Rectal smooth muscle tissue (tissue), 1 donor: ENCODE measurements around the gene SLC36A1.
"Not testable (repeated sequence)": the region's sequence is repeated elsewhere in the genome, so short reads cannot be mapped to it uniquely, and the experiment has no call there.

Source experiments
- H3K27ac ChIP-seq: one replicate; pipeline ENCODE4 v1.7.0; 2013; ENCODE audit warnings: low read depth, low read length, inconsistent platforms
- H3K27me3 ChIP-seq: one replicate; pipeline ENCODE4 v1.7.0; 2013; ENCODE audit warnings: low read length; ENCODE audit not compliant: control insufficient read depth, insufficient read depth
- H3K36me3 ChIP-seq: one replicate; pipeline ENCODE4 v1.7.0; 2013; ENCODE audit warnings: low read length; ENCODE audit not compliant: control insufficient read depth, insufficient read depth
- H3K4me1 ChIP-seq: one replicate; pipeline ENCODE4 v1.7.0; 2013; ENCODE audit warnings: low read length; ENCODE audit not compliant: control insufficient read depth, insufficient read depth
- H3K4me3 ChIP-seq: one replicate; pipeline ENCODE4 v1.7.0; 2013; ENCODE audit warnings: low read length
- H3K9ac ChIP-seq: one replicate; pipeline ENCODE4 v1.7.0; 2013; ENCODE audit warnings: low read length

Gene SLC36A1

GRCh38 chr5:151497391-151498002 lies 50.1 kb downstream of the SLC36A1 start:
- Histone ChIP-seq H3K27me3 (no peaks in the 10 kb centered on the region), H3K27ac (no peak overlapping the region), H3K36me3 (no peaks in the 10 kb centered on the region), H3K9ac (no peak overlapping the region), H3K4me1 (no peaks in the 10 kb centered on the region), H3K4me3 (no peak overlapping the region)

GRCh38 chr5:151498395-151499155 lies 51.2 kb downstream of the SLC36A1 start:
- H3K9ac ChIP-seq = no peak overlapping the region
- H3K27me3 ChIP-seq = no peaks in the 10 kb centered on the region
- no peak overlapping the region for H3K27ac ChIP-seq
- H3K4me3 ChIP-seq = no peak overlapping the region
- no peaks in the 10 kb centered on the region for H3K4me1 ChIP-seq
- H3K36me3 ChIP-seq = no peaks in the 10 kb centered on the region

GRCh38 chr5:151499501-151500035 lies 52.2 kb downstream of the SLC36A1 start:
- H3K27me3 ChIP-seq = no peaks in the 10 kb centered on the region
- H3K27ac ChIP-seq = no peak overlapping the region
- H3K9ac ChIP-seq = no peak overlapping the region
- no peak overlapping the region for H3K4me3 ChIP-seq
- no peaks in the 10 kb centered on the region for H3K4me1 ChIP-seq
- no peaks in the 10 kb centered on the region for H3K36me3 ChIP-seq

DNA sequence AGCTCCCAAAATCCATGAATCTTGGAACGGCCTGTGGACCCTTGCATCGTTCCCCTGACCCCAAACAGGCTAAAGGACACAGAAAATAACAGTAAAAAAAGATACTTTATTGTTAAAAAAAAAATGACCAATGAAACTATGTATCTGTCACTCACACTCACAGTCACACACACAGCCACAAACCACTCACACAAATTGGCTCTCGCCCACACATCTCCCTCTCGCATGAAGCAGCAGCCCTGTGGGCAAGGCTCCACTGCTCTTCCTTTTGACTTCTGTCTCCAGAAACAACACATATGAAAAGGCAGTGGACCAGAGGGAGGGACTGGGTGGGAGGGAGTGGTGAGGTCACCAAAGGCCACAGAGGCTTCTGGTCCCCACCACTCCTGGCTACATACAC lies 56.6 kb downstream of the SLC36A1 start:
- H3K27ac ChIP-seq = no peak overlapping the region
- no peaks in the 10 kb centered on the region for H3K27me3 ChIP-seq
- H3K36me3 ChIP-seq = no peaks in the 10 kb centered on the region
- H3K4me1 ChIP-seq = no peaks in the 10 kb centered on the region
- no peak overlapping the region for H3K9ac ChIP-seq
- no peak overlapping the region for H3K4me3 ChIP-seq

DNA sequence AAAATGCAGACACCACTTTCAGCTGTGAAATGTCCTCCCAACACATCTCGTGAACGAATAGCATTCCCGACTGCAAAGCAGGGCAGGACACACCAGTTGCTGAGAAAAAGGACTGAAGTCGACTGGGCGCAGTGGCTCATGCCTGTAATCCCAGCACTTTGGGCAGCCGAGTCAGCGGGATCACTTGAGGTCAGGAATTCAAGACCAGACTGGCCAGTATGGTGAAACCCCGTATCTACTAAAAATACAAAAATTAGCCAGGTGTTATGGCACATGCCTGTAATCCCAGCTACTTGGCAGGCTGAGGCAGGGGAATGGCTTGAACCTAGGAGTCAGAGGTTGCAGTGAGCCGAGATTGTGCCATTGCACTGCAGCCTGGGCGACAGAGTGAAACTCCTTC lies 60.9 kb downstream of the SLC36A1 start:
- not testable (repeated sequence) for H3K27me3 ChIP-seq, H3K27ac ChIP-seq, H3K4me3 ChIP-seq, H3K9ac ChIP-seq, H3K36me3 ChIP-seq, H3K4me1 ChIP-seq

DNA sequence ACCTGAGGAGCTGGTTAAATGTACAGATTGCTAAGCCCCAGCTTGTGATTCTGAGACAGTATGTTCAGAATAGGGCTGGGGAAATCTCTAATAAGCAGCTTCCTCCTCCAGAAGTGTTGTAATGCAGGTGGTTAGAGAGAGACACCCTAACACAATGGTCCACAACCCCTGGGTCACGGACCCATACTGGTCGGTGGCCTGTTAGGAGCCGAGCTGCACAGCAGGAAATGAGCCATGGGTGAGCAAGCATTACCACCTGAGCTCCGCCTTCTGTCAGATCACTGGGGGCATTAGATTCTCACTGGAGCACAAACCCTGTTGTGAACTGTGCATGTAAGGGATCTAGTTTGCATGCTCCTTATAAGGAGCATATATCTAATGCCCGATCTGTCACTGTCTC lies 61.8 kb downstream of the SLC36A1 start:
- Histone ChIP-seq H3K36me3 (no peaks in the 10 kb centered on the region), H3K9ac (no peak overlapping the region), H3K27ac (no peak overlapping the region), H3K4me1 (no peaks in the 10 kb centered on the region), H3K4me3 (no peak overlapping the region), H3K27me3 (no peaks in the 10 kb centered on the region)

DNA sequence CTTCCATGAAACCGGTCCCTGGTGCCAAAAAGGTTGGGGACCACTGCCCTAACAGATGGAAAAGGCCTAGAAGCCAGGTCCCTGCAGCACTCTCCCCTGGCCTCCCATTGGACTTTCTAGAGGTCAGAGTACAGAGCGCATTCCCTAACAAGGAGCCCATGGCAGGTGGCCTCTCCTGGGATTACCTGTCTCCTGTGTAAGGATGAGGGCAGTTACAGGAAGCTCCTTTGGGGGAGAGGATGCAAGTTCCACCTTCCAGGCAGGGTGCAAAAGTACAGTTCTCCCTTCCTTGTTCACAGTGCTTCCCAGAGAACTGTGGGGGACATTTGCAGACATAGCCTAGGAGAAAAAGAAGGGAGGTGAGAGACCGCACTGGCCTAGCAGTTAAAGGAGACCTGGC lies 62.4 kb downstream of the SLC36A1 start:
- no peak overlapping the region for H3K9ac ChIP-seq
- H3K36me3 ChIP-seq = no peaks in the 10 kb centered on the region
- no peak overlapping the region for H3K4me3 ChIP-seq
- H3K4me1 ChIP-seq = no peaks in the 10 kb centered on the region
- H3K27ac ChIP-seq = no peak overlapping the region
- H3K27me3 ChIP-seq = no peaks in the 10 kb centered on the region

- H3K36me3 ChIP-seq = no peaks in the 10 kb centered on the region
- H3K4me1 ChIP-seq = no peaks in the 10 kb centered on the region
- no peaks in the 10 kb centered on the region for H3K27me3 ChIP-seq
- no peak overlapping the region for H3K27ac ChIP-seq
- H3K9ac ChIP-seq = no peak overlapping the region
- H3K4me3 ChIP-seq = no peak overlapping the region
Observed at GRCh38 chr5:151517122-151517920, 69.9 kb downstream of the SLC36A1 start.

DNA sequence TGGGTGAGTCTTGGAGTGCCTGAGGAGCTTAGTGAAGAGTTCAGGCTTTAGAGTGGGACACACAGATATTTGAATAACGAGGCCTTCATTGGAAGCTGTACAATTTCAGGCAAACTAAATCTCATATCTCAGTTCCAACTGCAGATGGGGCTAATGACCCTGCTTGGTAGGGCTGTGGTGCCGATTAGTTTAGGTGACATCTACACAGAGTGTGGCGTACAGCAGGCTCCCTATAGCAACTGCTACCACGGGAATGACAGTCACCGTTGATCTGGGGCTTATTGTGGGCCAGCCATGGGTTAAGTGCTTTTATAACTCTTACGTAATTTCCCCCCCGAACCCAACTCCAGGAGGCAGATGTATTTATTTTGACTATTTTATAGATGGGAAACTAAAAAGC lies 72.9 kb downstream of the SLC36A1 start:
- Histone ChIP-seq H3K4me1 (no peaks in the 10 kb centered on the region), H3K9ac (no peak overlapping the region), H3K36me3 (no peaks in the 10 kb centered on the region), H3K4me3 (no peak overlapping the region), H3K27me3 (no peaks in the 10 kb centered on the region), H3K27ac (no peak overlapping the region)

DNA sequence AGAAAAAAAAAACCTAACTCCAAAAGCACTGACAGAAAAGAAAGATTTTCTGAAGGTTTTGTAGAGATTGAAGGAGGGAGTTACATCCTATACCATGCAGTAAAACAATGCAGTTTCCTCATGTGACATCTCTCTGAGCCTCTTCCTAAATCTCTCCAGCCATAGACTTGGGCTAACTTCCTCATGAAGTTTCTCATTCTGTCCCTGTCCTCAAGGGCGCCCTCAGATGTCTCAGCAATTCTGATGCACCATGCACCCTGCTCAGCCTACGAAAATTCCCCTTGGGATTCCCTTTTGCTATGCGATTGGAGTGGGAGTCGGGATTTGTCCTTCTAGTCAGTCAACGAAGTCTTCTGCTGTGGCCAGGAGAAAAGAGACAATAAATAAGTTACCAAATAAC lies 74.8 kb downstream of the SLC36A1 start:
- Histone ChIP-seq H3K27me3 (no peaks in the 10 kb centered on the region), H3K4me1 (no peaks in the 10 kb centered on the region), H3K27ac (no peak overlapping the region), H3K36me3 (no peaks in the 10 kb centered on the region), H3K9ac (no peak overlapping the region), H3K4me3 (no peak overlapping the region)

GRCh38 chr5:151523335-151523734 lies 75.9 kb downstream of the SLC36A1 start:
- no peaks in the 10 kb centered on the region for H3K27me3 ChIP-seq
- no peak overlapping the region for H3K4me3 ChIP-seq
- no peaks in the 10 kb centered on the region for H3K36me3 ChIP-seq
- no peak overlapping the region for H3K9ac ChIP-seq
- H3K4me1 ChIP-seq = no peaks in the 10 kb centered on the region
- H3K27ac ChIP-seq = no peak overlapping the region

- H3K27ac ChIP-seq = no peak overlapping the region
- no peaks in the 10 kb centered on the region for H3K36me3 ChIP-seq
- H3K4me3 ChIP-seq = no peak overlapping the region
- H3K27me3 ChIP-seq = no peaks in the 10 kb centered on the region
- no peaks in the 10 kb centered on the region for H3K4me1 ChIP-seq
- H3K9ac ChIP-seq = no peak overlapping the region
Observed at GRCh38 chr5:151528153-151528552, 80.8 kb downstream of the SLC36A1 start.
